K562 (cell line): ENCODE data around the gene DPEP1. TPM values are rescaled to one million over a fixed set of nuclear protein-coding genes. Genes with fewer than 3 reads are reported as not detected.

Source experiments
- ATAC-seq: fragments of 200-7000 bp; cut with Tn5 transposase; 3 replicates; pipeline ENCODE4 v1.9.1; 2020; ENCODE audit warnings: moderate library complexity
- BruUV-seq: library from RNA; stranded (reverse); fragments of 400-500 nt; replicated peaks from 2 replicates; lab custom pipeline; 2021; lab: Mats Ljungman, UMichigan
- CTCF ChIA-PET: fragments of 300-600 bp; formaldehyde crosslinking; extraction: SDS; loops from one replicate; lab custom pipeline; 2021; ENCODE audit warnings: low intra/inter-chr PET ratio; lab: Yijun Ruan, JAX
- POLR2A ChIA-PET: fragments of 300-600, 350-650 bp; sonication (Branson Sonifier 250); formaldehyde crosslinking; extraction: SDS; loops from one replicate; lab custom pipeline; 2021; ENCODE audit warnings: antibody characterized with exemption, inconsistent platforms; lab: Yijun Ruan, JAX
- DNase-seq, 4 experiments: peaks; one replicate each; pipeline versions ENCODE4 v3.0.0 to v3.0.0-alpha.2; 2011 to 2018; ENCODE audit warnings: low spot score in 3 of 4, mixed read lengths in 3 of 4; ENCODE audit errors: extremely low read depth in 1 of 4
- FAIRE-seq: peaks from 2 replicates; lab custom pipeline; 2011; peaks lifted over from hg19 to GRCh38; lab: Jason Lieb, UNC
- H2AFZ ChIP-seq: 2 replicates; pipeline ENCODE4 v1.6.0; 2011; ENCODE audit warnings: low read depth, low read length, control low read depth, inconsistent platforms
- H3K27ac ChIP-seq: fragments of 200-600 bp; 3 replicates; pipeline ENCODE4 v1.8.0; 2011; ENCODE audit warnings: low read depth, mild to moderate bottlenecking, control low read depth, inconsistent platforms, low read length, moderate library complexity, mixed read lengths; ENCODE audit errors: extremely low read depth
- H3K27me3 ChIP-seq, 2 experiments: fragments of 300-600 bp in 1 of 2; 2 replicates in 1 of 2; 3 replicates in 1 of 2; pipeline versions ENCODE4 v1.6.0 to v1.8.0; 2011; ENCODE audit warnings: inconsistent platforms in 2 of 2, low read length in 2 of 2, mild to moderate bottlenecking in 1 of 2, mixed read lengths in 1 of 2, moderate library complexity in 1 of 2; ENCODE audit not compliant: control insufficient read depth in 2 of 2, insufficient read depth in 2 of 2
- H3K36me3 ChIP-seq: fragments of 300-600 bp; 3 replicates; pipeline ENCODE4 v1.8.0; 2011; ENCODE audit warnings: mild to moderate bottlenecking, low read length, inconsistent platforms; ENCODE audit not compliant: control insufficient read depth, insufficient read depth
- H3K4me1 ChIP-seq, 2 experiments: fragments of 200-600 bp in 1 of 2; replicated peaks in 1 of 2; 2 replicates in 1 of 2; 3 replicates in 1 of 2; pipeline versions ENCODE4 v1.5.1 to v1.8.0; 2011; ENCODE audit warnings: inconsistent platforms in 2 of 2, low read length in 2 of 2, mild to moderate bottlenecking in 1 of 2, mixed read lengths in 1 of 2, moderate library complexity in 1 of 2; ENCODE audit not compliant: control insufficient read depth in 2 of 2, insufficient read depth in 2 of 2
- H3K4me2 ChIP-seq: 2 replicates; pipeline ENCODE4 v1.6.1; 2011; ENCODE audit warnings: low read length, control low read depth, inconsistent platforms, mixed read lengths; ENCODE audit not compliant: insufficient read depth
- H3K4me3 ChIP-seq: fragments of 200-600 bp; sonication (generic), shearing (Covaris generic); 2 replicates; pipeline ENCODE4 v1.5.1; 2016; ENCODE audit warnings: control low read depth, inconsistent platforms
- H3K79me2 ChIP-seq: fragments of 200-600 bp; 3 replicates; pipeline ENCODE4 v1.8.0; 2011; ENCODE audit warnings: low read length, inconsistent platforms; ENCODE audit not compliant: control insufficient read depth, insufficient read depth
- H3K9ac ChIP-seq, 2 experiments: 2 replicates each; pipeline versions ENCODE4 v1.6.0 to v1.6.1; 2011; ENCODE audit warnings: low read depth in 2 of 2, low read length in 2 of 2, control low read depth in 1 of 2, inconsistent platforms in 1 of 2, mild to moderate bottlenecking in 1 of 2, mixed read lengths in 1 of 2; ENCODE audit not compliant: insufficient read depth in 1 of 2
- H3K9me1 ChIP-seq: one replicate; pipeline ENCODE4 v1.6.0; 2011; ENCODE audit warnings: inconsistent platforms, mild to moderate bottlenecking, low read length, moderate library complexity; ENCODE audit not compliant: control insufficient read depth, insufficient read depth
- H3K9me3 ChIP-seq: replicated peaks from 2 replicates; pipeline ENCODE4 v1.5.1; 2011; ENCODE audit warnings: low read depth, low read length, inconsistent platforms; ENCODE audit not compliant: control insufficient read depth, insufficient read depth
- H4K20me1 ChIP-seq: replicated peaks from 2 replicates; pipeline ENCODE4 v1.6.1; 2011; ENCODE audit warnings: low read length, inconsistent platforms, mixed read lengths; ENCODE audit not compliant: control insufficient read depth, insufficient read depth
- CREB3L1 ChIP-seq: fragments of 450-650 bp; IDR thresholded peaks from 2 replicates; pipeline ENCODE4 v1.6.1; 2014; ENCODE audit warnings: low read depth, mild to moderate bottlenecking, moderate library complexity, borderline replicate concordance
- ETV5 ChIP-seq: sonication (generic); formaldehyde crosslinking; IDR thresholded peaks from 2 replicates; pipeline ENCODE4 v1.4.0; 2020; ENCODE audit warnings: low read depth, mild to moderate bottlenecking, missing genetic modification reagents
- MTA2 ChIP-seq: fragments of 450-650 bp; IDR thresholded peaks from 2 replicates; pipeline ENCODE4 v1.6.1; 2016; ENCODE audit warnings: low read depth
- MYC ChIP-seq, 2 experiments: fragments of 250-450 bp in 1 of 2; sonication (Bioruptor Pico) in 1 of 2; IDR thresholded peaks; 2 replicates each; pipeline versions ENCODE4 v1.5.1 to v1.6.1; 2012 to 2021; ENCODE audit warnings: low read depth in 2 of 2, borderline replicate concordance in 1 of 2, improper control_type of control experiment in 1 of 2, low read length in 1 of 2, mild to moderate bottlenecking in 1 of 2, moderate library complexity in 1 of 2
- NBN ChIP-seq: fragments of 450-650 bp; IDR thresholded peaks from 2 replicates; pipeline ENCODE4 v1.6.1; 2016; ENCODE audit warnings: low read depth, mild to moderate bottlenecking
- PKNOX1 ChIP-seq: fragments of 450-650 bp; IDR thresholded peaks from 2 replicates; pipeline ENCODE4 v1.6.1; 2016
- SMARCE1 ChIP-seq: fragments of 450-650 bp; IDR thresholded peaks from 2 replicates; pipeline ENCODE4 v1.7.1; 2016; ENCODE audit warnings: mild to moderate bottlenecking
- TCF15 ChIP-seq: fragments of 250-450 bp; sonication (Bioruptor Pico); IDR thresholded peaks from 2 replicates; pipeline ENCODE4 v1.8.0; 2022; ENCODE audit warnings: moderate library complexity, mild to moderate bottlenecking, inconsistent platforms
- ZNF830 ChIP-seq: fragments of 250-450 bp; sonication (Bioruptor Pico); IDR thresholded peaks from 2 replicates; pipeline ENCODE4 v1.5.0; 2021; ENCODE audit warnings: mild to moderate bottlenecking
- WGBS: fragments of 100-300 bp; shearing (Covaris generic); methylation state at CpG from one replicate; pipeline ENCODE4 v1.1.6; 2016; ENCODE audit warnings: low coverage, mixed read lengths; ENCODE audit not compliant: insufficient coverage; ENCODE audit errors: missing lambda C conversion rate; 5-methylcytosine and 5-hydroxymethylcytosine counted together
- in situ Hi-C: fragments of 300-500 bp; cut with MboI; formaldehyde crosslinking; loops from 4 replicates; pipeline ENCODE4 v1.15.0; 2018; ENCODE audit warnings: inconsistent platforms, mixed read lengths
- intact Hi-C: fragments of 100-400 bp; cut with micrococcal nuclease; formaldehyde crosslinking; loops from 2 replicates; pipeline ENCODE4 v1.14.2; 2022
- polyA plus RNA-seq, 8 experiments: library from polyadenylated mRNA; depleted of rRNA in 4 of 8; stranded (reverse) in 5 of 8; unstranded in 3 of 8; fragments of >200 nt; fragmentation: Nextera tagmentation in 2 of 8; fragmentation: Illumina TruSeq in 1 of 8; extraction: Ambion mirVana in 2 of 8; extraction: Trizol in 1 of 8; gene quantifications; 2 replicates each; pipeline versions ENCODE4 v1.2.1 to v1.2.3, GENCODE V29; 2011 to 2014; ENCODE audit warnings: inconsistent platforms in 1 of 8, missing spikeins in 1 of 8
- total RNA-seq, 7 experiments: library from RNA; depleted of rRNA in 6 of 7; stranded (reverse); fragments of >200 nt in 6 of 7; fragmentation: Illumina TruSeq in 2 of 7; extraction: Trizol in 2 of 7; gene quantifications; 2 replicates each; pipeline versions ENCODE4 v1.2.1 to v1.2.3, GENCODE V29; 2011 to 2021; ENCODE audit warnings: low replicate concordance in 1 of 7

The DPEP1 gene
- total and polyA plus RNA-seq, 9 of the 15 experiments (the other 6 are each of a cell fraction or from before 2014, with no cell fraction given): 0.14 to 0.31 (median 0.20) TPM; not detected in 6

- TF ChIP-seq TCF15 (CRISPR knock-in tag): no peak
- TF ChIP-seq ZNF830 (CRISPR knock-in tag): no peak
- TF ChIP-seq ETV5 (CRISPR knock-in tag): no peak
- no peak for TF ChIP-seq NBN
Observed at GRCh38 chr16:89582614-89583196, 30.7 kb upstream of the DPEP1 start (continued).

- Histone ChIP-seq H3K4me3 (no peak overlapping the region), H4K20me1 (no peaks in the 10 kb centered on the region), H3K9me1 (no peaks in the 10 kb centered on the region), H3K9me3 (peaks cover 18% of the 10 kb centered on the region), H2AFZ (no peak overlapping the region), H3K27ac (no peak overlapping the region), H3K9ac (no peak overlapping the region), H3K36me3 (peaks cover 85% of the 10 kb centered on the region), H3K27me3 (no peaks in the 10 kb centered on the region), H3K4me1 (peaks cover 0 to 46% of the 10 kb centered on the region in 2 experiments; a peak in 2 of 5 replicates), H3K79me2 (peaks cover 8% of the 10 kb centered on the region; the same call in 1 of the 3 replicates), H3K4me2 (no peak overlapping the region)
- in situ Hi-C loops (no loop called here), intact Hi-C loops (no loop called here)
- TF ChIP-seq CREB3L1: no peak
- TF ChIP-seq SMARCE1: no peak
- TF ChIP-seq MTA2: no peak
- no peak for TF ChIP-seq MYC (IDR thresholded peaks at IDR 0.05; ENCODE audit: low read depth, low read length)
- TF ChIP-seq MYC (CRISPR knock-in tag; IDR thresholded peaks at IDR 0.05; ENCODE audit: borderline replicate concordance, low read depth): no peak
- TF ChIP-seq PKNOX1: no peak
- ChIA-PET CTCF (no interaction called here), POLR2A (interaction anchor here (0.6 to 1.3 kb wide), 3 partner anchors 17 to 803 kb away, joined by 3 to 4 read pairs (median 3); no protein-coding TSS in a partner anchor)
- ATAC-seq (no peak), FAIRE-seq (no peak), DNase-seq (no peak)
- BruUV-seq: no TSS peak
- 95% methylated on average over 20 of the region's 36 CpGs for WGBS
Observed at GRCh38 chr16:89583197-89583894, 30.1 kb upstream of the DPEP1 start.
